Breast epithelium (tissue), 4 donors: ENCODE results near the gene PCDHGA8. TPM values are rescaled to one million over a fixed set of nuclear protein-coding genes. Genes with fewer than 3 reads are reported as not detected.
"Not testable (repeated sequence)": the region's sequence is repeated elsewhere in the genome, so short reads cannot be mapped to it uniquely, and the experiment has no call there.

Source experiments
- DNase-seq, 2 donors: peaks; one replicate each; pipeline ENCODE4 v3.0.0-alpha.2; 2019; ENCODE audit warnings: low spot score in 2 of 2
- H3K27ac ChIP-seq, 2 donors: fragments of 200-600 bp; sonication (generic) in 1 of 2; one replicate each; pipeline ENCODE4 v1.5.1; 2016 to 2019; ENCODE audit warnings: mild to moderate bottlenecking in 1 of 2
- H3K27me3 ChIP-seq, 2 donors: fragments of 200-600 bp; sonication (generic) in 1 of 2; one replicate each; pipeline versions ENCODE4 v1.5.1 to v1.6.0; 2017 to 2019; ENCODE audit warnings: control low read depth in 1 of 2, mild to moderate bottlenecking in 1 of 2
- H3K36me3 ChIP-seq: fragments of 200-600 bp; one replicate; pipeline ENCODE4 v1.5.1; 2019
- H3K4me1 ChIP-seq, 2 donors: fragments of 200-600 bp; sonication (generic); one replicate each; pipeline ENCODE4 v1.5.1; 2016 to 2019; ENCODE audit warnings: control low read depth in 1 of 2
- H3K4me3 ChIP-seq, 3 donors: fragments of 200-600 bp; sonication (generic); 1 replicate in 2 of 3; 2 replicates in 1 of 3; pipeline ENCODE4 v1.5.1; 2016 to 2019; ENCODE audit warnings: mild to moderate bottlenecking in 3 of 3, moderate library complexity in 2 of 3
- H3K9me3 ChIP-seq, 2 donors: fragments of 200-600 bp; sonication (generic) in 1 of 2; one replicate each; pipeline ENCODE4 v1.5.1; 2016 to 2019; ENCODE audit warnings: control low read depth in 1 of 2
- CTCF ChIP-seq, 3 donors: fragments of 450-650 bp; IDR thresholded peaks; one replicate each; pipeline ENCODE4 v1.5.1; 2016 to 2017; ENCODE audit warnings: antibody characterized with exemption in 3 of 3, mild to moderate bottlenecking in 3 of 3, moderate library complexity in 3 of 3
- POLR2A ChIP-seq: fragments of 450-650 bp; IDR thresholded peaks from one replicate; pipeline ENCODE4 v1.6.1; 2016; ENCODE audit warnings: antibody characterized with exemption, mild to moderate bottlenecking, moderate library complexity
- POLR2AphosphoS5 ChIP-seq, 3 donors: sonication (generic); formaldehyde crosslinking; IDR thresholded peaks; one replicate each; pipeline ENCODE4 v1.6.1; 2017; ENCODE audit warnings: antibody characterized with exemption in 3 of 3
- intact Hi-C: fragments of 100-400 bp; cut with DNase I; formaldehyde crosslinking; loops from one replicate; pipeline ENCODE4 v1.15.1; 2023; ENCODE audit warnings: low total_unique reads
- total RNA-seq, 3 donors: library from RNA; depleted of rRNA; stranded (reverse); fragments of >200 nt; gene quantifications; one replicate each; pipeline ENCODE4 v1.1.0, GENCODE V29; 2016

Gene PCDHGA8
- total RNA-seq, 3 donors from 2014 or later: 2.6 to 7.2 (median 6.0) TPM

GRCh38 chr5:141371572-141372475, 20.6 kb upstream of the PCDHGA8 start:
- intact Hi-C loops: no loop called here

GRCh38 chr5:141373673-141374317, 18.6 kb upstream of the PCDHGA8 start, which contains the start of gene PCDHGA6:
PCDHGA6 (plus strand) TSS chr5:141373891; CDS start chr5:141374084, 193 bp downstream.
- intact Hi-C loops: no loop called here
- H3K27me3 ChIP-seq: no peaks in the 10 kb centered on the region
- no peak within 1 kb of the TSS for H3K27ac ChIP-seq
- DNase-seq: no peak
- no peaks in the 10 kb centered on the region for H3K36me3 ChIP-seq
- TF ChIP-seq POLR2AphosphoS5 (IDR thresholded peaks at IDR 0.05) (no peak), POLR2A (no peak), CTCF (IDR thresholded peaks at IDR 0.05) (no peak)
- H3K9me3 ChIP-seq: peaks cover 79 to 99% of the 10 kb centered on the region in 2 donors
- no peaks in the 10 kb centered on the region for H3K4me1 ChIP-seq
- peak within 1 kb of the TSS; percentile 19 to 55 (median 30) for H3K4me3 ChIP-seq

More at GRCh38 chr5:141371572-141372475, 20.6 kb upstream of the PCDHGA8 start:
- no peak for DNase-seq
- H3K27me3 ChIP-seq: no peaks in the 10 kb centered on the region
- no peaks in the 10 kb centered on the region for H3K4me1 ChIP-seq
- no peak overlapping the region for H3K27ac ChIP-seq
- peak overlapping the region in 1 of 3 donors; percentile 9 for H3K4me3 ChIP-seq
- TF ChIP-seq POLR2AphosphoS5 (IDR thresholded peaks at IDR 0.05) (no peak), CTCF (IDR thresholded peaks at IDR 0.05) (no peak), POLR2A (no peak)
- peaks cover 87 to 99% of the 10 kb centered on the region in 2 donors for H3K9me3 ChIP-seq
- H3K36me3 ChIP-seq: no peaks in the 10 kb centered on the region

- intact Hi-C loops: no loop called here
- H3K27me3 ChIP-seq: no peaks in the 10 kb centered on the region
- no peaks in the 10 kb centered on the region for H3K4me1 ChIP-seq
- peak overlapping the region in 1 of 3 donors; percentile 55 for H3K4me3 ChIP-seq
- DNase-seq: no peak
- no peak overlapping the region for H3K27ac ChIP-seq
- TF ChIP-seq CTCF (IDR thresholded peaks at IDR 0.05) (no peak), POLR2AphosphoS5 (IDR thresholded peaks at IDR 0.05) (no peak), POLR2A (no peak)
- H3K9me3 ChIP-seq: peaks cover 72 to 99% of the 10 kb centered on the region in 2 donors
- H3K36me3 ChIP-seq: no peaks in the 10 kb centered on the region
These were observed 17.8 kb upstream of the PCDHGA8 start for GRCh38 chr5:141374627-141375026.

GRCh38 chr5:141375444-141376155, 16.8 kb upstream of the PCDHGA8 start:
- DNase-seq, H3K27ac ChIP-seq, H3K36me3 ChIP-seq, H3K4me3 ChIP-seq, intact Hi-C loops, H3K4me1 ChIP-seq, H3K27me3 ChIP-seq: not testable (repeated sequence)
- H3K9me3 ChIP-seq: peaks cover 70 to 98% of the 10 kb centered on the region in 2 donors

- Histone ChIP-seq H3K36me3 (no peaks in the 10 kb centered on the region), H3K27me3 (no peaks in the 10 kb centered on the region), H3K9me3 (peaks cover 67 to 96% of the 10 kb centered on the region in 2 donors), H3K4me3 (peak within 1 kb of the TSS in 2 of 3 donors; percentile 27 to 48), H3K27ac (no peak within 1 kb of the TSS), H3K4me1 (no peaks in the 10 kb centered on the region)
- intact Hi-C loops: no loop called here
- DNase-seq: no peak
- TF ChIP-seq POLR2A (no peak), CTCF (IDR thresholded peaks at IDR 0.05) (no peak), POLR2AphosphoS5 (IDR thresholded peaks at IDR 0.05) (no peak)
These were observed 9.8 kb upstream of the PCDHGA8 start, which contains the start of gene PCDHGA7 for GRCh38 chr5:141382469-141383294. PCDHGA7 (plus strand) TSS chr5:141382742; CDS start chr5:141382900, 158 bp downstream.
